Trophoblast cell (in vitro differentiated cells and primary cell): Measurements from ENCODE around the gene SLC35F4.

ENCODE experiments used
- DNase-seq, 2 donors: peaks; one replicate each; pipeline ENCODE4 v3.0.0-alpha.2; 2016
- H2AFZ ChIP-seq: 2 replicates; pipeline ENCODE4 v1.6.1; 2013; ENCODE audit warnings: low read length, moderate library complexity, mild to moderate bottlenecking; ENCODE audit not compliant: insufficient read depth, poor library complexity
- H2AK5ac ChIP-seq: 2 replicates; pipeline ENCODE4 v1.6.1; 2013; ENCODE audit warnings: mild to moderate bottlenecking, low read length
- H2BK120ac ChIP-seq: 2 replicates; pipeline ENCODE4 v1.6.1; 2013; ENCODE audit warnings: low read length, mild to moderate bottlenecking, moderate library complexity; ENCODE audit not compliant: insufficient read depth, poor library complexity
- H2BK12ac ChIP-seq: 2 replicates; pipeline ENCODE4 v1.6.1; 2013; ENCODE audit warnings: mild to moderate bottlenecking, low read length, moderate library complexity
- H2BK5ac ChIP-seq: 2 replicates; pipeline ENCODE4 v1.6.1; 2013; ENCODE audit warnings: low read length, low read depth, moderate library complexity, mild to moderate bottlenecking; ENCODE audit not compliant: poor library complexity
- H3K14ac ChIP-seq: 2 replicates; pipeline ENCODE4 v1.6.1; 2013; ENCODE audit warnings: mild to moderate bottlenecking, low read length
- H3K18ac ChIP-seq: 2 replicates; pipeline ENCODE4 v1.6.1; 2013; ENCODE audit warnings: mild to moderate bottlenecking, low read length
- H3K23ac ChIP-seq: 2 replicates; pipeline ENCODE4 v1.6.1; 2013; ENCODE audit warnings: low read length
- H3K27ac ChIP-seq: 2 replicates; pipeline ENCODE4 v1.5.1; 2013; ENCODE audit warnings: low read depth, mild to moderate bottlenecking, inconsistent platforms, low read length, moderate library complexity
- H3K27me3 ChIP-seq: 2 replicates; pipeline ENCODE4 v1.6.1; 2013; ENCODE audit warnings: inconsistent platforms, mild to moderate bottlenecking, low read length, moderate library complexity; ENCODE audit not compliant: insufficient read depth
- H3K36me3 ChIP-seq, 2 experiments: 1 replicate in 1 of 2; 2 replicates in 1 of 2; pipeline ENCODE4 v1.6.1; 2013; ENCODE audit warnings: low read length in 2 of 2, mild to moderate bottlenecking in 2 of 2, moderate library complexity in 1 of 2; ENCODE audit not compliant: insufficient read depth in 2 of 2, control insufficient read depth in 1 of 2
- H3K4ac ChIP-seq: 2 replicates; pipeline ENCODE4 v1.6.1; 2013; ENCODE audit warnings: low read depth, mild to moderate bottlenecking, low read length, moderate library complexity
- H3K4me1 ChIP-seq, 2 experiments: 1 replicate in 1 of 2; 2 replicates in 1 of 2; pipeline ENCODE4 v1.6.1; 2013; ENCODE audit warnings: low read length in 2 of 2, mild to moderate bottlenecking in 2 of 2, moderate library complexity in 1 of 2; ENCODE audit not compliant: insufficient read depth in 2 of 2, control insufficient read depth in 1 of 2
- H3K4me2 ChIP-seq: 2 replicates; pipeline ENCODE4 v1.6.1; 2013; ENCODE audit warnings: inconsistent platforms, mild to moderate bottlenecking, low read length, moderate library complexity
- H3K4me3 ChIP-seq: 2 replicates; pipeline ENCODE4 v1.5.1; 2013; ENCODE audit warnings: mild to moderate bottlenecking, low read depth, low read length, inconsistent platforms
- H3K79me1 ChIP-seq: one replicate; pipeline ENCODE4 v1.6.1; 2013; ENCODE audit warnings: low read length
- H3K79me2 ChIP-seq: 2 replicates; pipeline ENCODE4 v1.6.1; 2013; ENCODE audit warnings: low read length, mild to moderate bottlenecking; ENCODE audit not compliant: control insufficient read depth, insufficient read depth, poor library complexity
- H3K9ac ChIP-seq: 2 replicates; pipeline ENCODE4 v1.6.1; 2013; ENCODE audit warnings: mild to moderate bottlenecking, low read length
- H3K9me3 ChIP-seq: 2 replicates; pipeline ENCODE4 v1.6.1; 2013; ENCODE audit warnings: low read depth, mild to moderate bottlenecking, control low read depth, inconsistent platforms, low read length; ENCODE audit not compliant: insufficient read depth
- H4K12ac ChIP-seq: 2 replicates; pipeline ENCODE4 v1.6.1; 2013; ENCODE audit warnings: low read depth, mild to moderate bottlenecking, low read length, moderate library complexity
- H4K8ac ChIP-seq: 2 replicates; pipeline ENCODE4 v1.6.1; 2013; ENCODE audit warnings: low read depth, mild to moderate bottlenecking, low read length, moderate library complexity
- H4K91ac ChIP-seq: one replicate; pipeline ENCODE4 v1.6.1; 2013; ENCODE audit warnings: low read depth, mild to moderate bottlenecking, low read length, moderate library complexity
- WGBS: extraction: QIAGEN DNeasy Blood & Tissue Kit; methylation state at CpG from one replicate; pipeline ENCODE4 v1.1.7; 2013; ENCODE audit warnings: missing lambda C conversion rate; ENCODE audit not compliant: insufficient read length, insufficient coverage; ENCODE audit errors: extremely low coverage; 5-methylcytosine and 5-hydroxymethylcytosine counted together

The SLC35F4 gene

GRCh38 chr14:57737598-57737997, 128.3 kb downstream of the SLC35F4 start:
- H4K12ac ChIP-seq: no peak overlapping the region
- no peak overlapping the region for H3K18ac ChIP-seq
- H3K14ac ChIP-seq: no peak overlapping the region
- H2AFZ ChIP-seq: no peak overlapping the region
- H3K27ac ChIP-seq: no peak overlapping the region
- no CpG with 5 or more reads among the region's 3 CpGs for WGBS
- H2BK12ac ChIP-seq: no peak overlapping the region
- H3K23ac ChIP-seq: no peak overlapping the region
- H3K79me2 ChIP-seq: no peaks in the 10 kb centered on the region
- H3K27me3 ChIP-seq: no peaks in the 10 kb centered on the region
- H2BK5ac ChIP-seq: no peak overlapping the region
- H3K4me3 ChIP-seq: no peak overlapping the region
- H3K36me3 ChIP-seq: no peaks in the 10 kb centered on the region
- H3K9me3 ChIP-seq: no peaks in the 10 kb centered on the region
- no peak overlapping the region for H3K4ac ChIP-seq
- no peak overlapping the region for H3K4me2 ChIP-seq
- H4K91ac ChIP-seq: no peak overlapping the region
- DNase-seq: no peak
- no peaks in the 10 kb centered on the region for H3K79me1 ChIP-seq
- H2BK120ac ChIP-seq: no peak overlapping the region
- no peak overlapping the region for H2AK5ac ChIP-seq
- no peak overlapping the region for H4K8ac ChIP-seq
- H3K4me1 ChIP-seq: no peaks in the 10 kb centered on the region
- H3K9ac ChIP-seq: no peak overlapping the region

GRCh38 chr14:57736391-57736790, 129.5 kb downstream of the SLC35F4 start:
- Histone ChIP-seq H3K27me3 (no peaks in the 10 kb centered on the region), H4K8ac (no peak overlapping the region), H3K4ac (no peak overlapping the region), H2AFZ (no peak overlapping the region), H3K23ac (no peak overlapping the region), H3K79me2 (no peaks in the 10 kb centered on the region), H3K4me3 (no peak overlapping the region), H3K79me1 (no peaks in the 10 kb centered on the region), H3K4me2 (no peak overlapping the region), H2AK5ac (no peak overlapping the region), H3K36me3 (no peaks in the 10 kb centered on the region), H3K4me1 (no peaks in the 10 kb centered on the region), H2BK5ac (no peak overlapping the region), H3K14ac (no peak overlapping the region), H2BK12ac (no peak overlapping the region), H3K18ac (no peak overlapping the region), H3K9ac (no peak overlapping the region), H4K12ac (no peak overlapping the region), H4K91ac (no peak overlapping the region), H3K9me3 (no peaks in the 10 kb centered on the region), H3K27ac (no peak overlapping the region), H2BK120ac (no peak overlapping the region)
- WGBS: no CpG with 5 or more reads among the region's 4 CpGs
- DNase-seq: no peak

GRCh38 chr14:57735276-57735675, 130.6 kb downstream of the SLC35F4 start:
- Histone ChIP-seq H2BK120ac (no peak overlapping the region), H2AK5ac (no peak overlapping the region), H3K4ac (no peak overlapping the region), H3K36me3 (no peaks in the 10 kb centered on the region), H3K9me3 (no peaks in the 10 kb centered on the region), H3K27ac (no peak overlapping the region), H3K4me2 (no peak overlapping the region), H3K14ac (no peak overlapping the region), H4K12ac (no peak overlapping the region), H3K23ac (no peak overlapping the region), H4K91ac (no peak overlapping the region), H3K79me1 (no peaks in the 10 kb centered on the region), H3K9ac (peak overlapping the region; percentile 43), H3K27me3 (no peaks in the 10 kb centered on the region), H3K18ac (no peak overlapping the region), H2BK5ac (no peak overlapping the region), H4K8ac (no peak overlapping the region), H3K79me2 (no peaks in the 10 kb centered on the region), H2AFZ (no peak overlapping the region), H3K4me1 (no peaks in the 10 kb centered on the region), H3K4me3 (peak overlapping the region; percentile 58), H2BK12ac (no peak overlapping the region)
- DNase-seq: no peak
- no CpG with 5 or more reads among the region's 1 CpG for WGBS

- Histone ChIP-seq H3K4me1 (no peaks in the 10 kb centered on the region), H3K9me3 (no peaks in the 10 kb centered on the region), H3K18ac (no peak overlapping the region), H2BK120ac (no peak overlapping the region), H3K27ac (no peak overlapping the region), H3K4me2 (no peak overlapping the region), H2AK5ac (no peak overlapping the region), H3K4ac (no peak overlapping the region), H3K79me1 (no peaks in the 10 kb centered on the region), H3K79me2 (no peaks in the 10 kb centered on the region), H2BK12ac (no peak overlapping the region), H4K8ac (no peak overlapping the region), H3K23ac (no peak overlapping the region), H2AFZ (no peak overlapping the region), H3K27me3 (no peaks in the 10 kb centered on the region), H3K4me3 (no peak overlapping the region), H3K36me3 (no peaks in the 10 kb centered on the region), H4K12ac (no peak overlapping the region), H3K14ac (no peak overlapping the region), H3K9ac (no peak overlapping the region), H4K91ac (no peak overlapping the region), H2BK5ac (no peak overlapping the region)
- no CpG with 5 or more reads among the region's 3 CpGs for WGBS
- no peak for DNase-seq
Observed at GRCh38 chr14:57732463-57733285, 133.2 kb downstream of the SLC35F4 start.
